ENCODE results near the gene EOMES. TPM values are rescaled to one million over a fixed set of nuclear protein-coding genes. Genes with fewer than 3 reads are reported as not detected.

EOMES gene
- total RNA-seq, 2 donors from 2014 or later, result 0.08 to 0.09 TPM

Other genes starting within 250 kb of the EOMES start
- 10 to 100 TPM; 24.7 to 28.0 TPM for gene SLC4A7, start 237.9 kb downstream of the EOMES start, total RNA-seq

Measured in left colon (tissue), 2 donors.